AG20443 (cell line): ENCODE results near the gene RAB3GAP2.
A peak's percentile ranks its signal among the peaks of the same experiment; 100 is the strongest.
"Not testable (repeated sequence)": the region's sequence is repeated elsewhere in the genome, so short reads cannot be mapped to it uniquely, and the experiment has no call there.

Experiments used
- DNase-seq: peaks from one replicate; pipeline ENCODE4 v3.0.0; 2012; ENCODE audit warnings: low spot score, mixed read lengths

RAB3GAP2 gene

GRCh38 chr1:220195701-220196100 is 76.6 kb downstream of the RAB3GAP2 start:
- DNase-seq = no peak

GRCh38 chr1:220189750-220190347 is 82.4 kb downstream of the RAB3GAP2 start:
- peak; percentile 45 for DNase-seq

GRCh38 chr1:220188538-220188937 is 83.7 kb downstream of the RAB3GAP2 start:
- DNase-seq = no peak

GRCh38 chr1:220186752-220187151 is 85.5 kb downstream of the RAB3GAP2 start:
- no peak for DNase-seq

GRCh38 chr1:220184506-220184905 is 87.7 kb downstream of the RAB3GAP2 start:
- DNase-seq = no peak

- no peak for DNase-seq
Observed at GRCh38 chr1:220182656-220183055, 89.6 kb downstream of the RAB3GAP2 start.

- DNase-seq = no peak
Observed at GRCh38 chr1:220182111-220182510, 90.1 kb downstream of the RAB3GAP2 start.

GRCh38 chr1:220176540-220176939 is 95.7 kb downstream of the RAB3GAP2 start:
- no peak for DNase-seq

- no peak for DNase-seq
Observed at GRCh38 chr1:220170836-220171526, 101.3 kb downstream of the RAB3GAP2 start.

- not testable (repeated sequence) for DNase-seq
Observed at GRCh38 chr1:220169887-220170286, 102.4 kb downstream of the RAB3GAP2 start.

- no peak for DNase-seq
Observed at GRCh38 chr1:220166853-220167252, 105.4 kb downstream of the RAB3GAP2 start.

GRCh38 chr1:220164517-220164916 is 107.7 kb downstream of the RAB3GAP2 start:
- no peak for DNase-seq

GRCh38 chr1:220164116-220164515 is 108.1 kb downstream of the RAB3GAP2 start:
- no peak for DNase-seq

- DNase-seq = no peak
Observed at GRCh38 chr1:220160027-220160426, 112.2 kb downstream of the RAB3GAP2 start.

GRCh38 chr1:220159041-220159440 is 113.2 kb downstream of the RAB3GAP2 start:
- DNase-seq = no peak

- DNase-seq = not testable (repeated sequence)
Observed at GRCh38 chr1:220158530-220158929, 113.7 kb downstream of the RAB3GAP2 start.

GRCh38 chr1:220157738-220158137 is 114.5 kb downstream of the RAB3GAP2 start:
- no peak for DNase-seq

- no peak for DNase-seq
Observed at GRCh38 chr1:220156620-220157146, 115.6 kb downstream of the RAB3GAP2 start.

- DNase-seq = no peak
Observed at GRCh38 chr1:220153147-220153546, 119.1 kb downstream of the RAB3GAP2 start.

GRCh38 chr1:220151454-220151853 is 120.8 kb downstream of the RAB3GAP2 start:
- DNase-seq = peak; percentile 53

GRCh38 chr1:220149742-220150141 is 122.5 kb downstream of the RAB3GAP2 start:
- DNase-seq = no peak

GRCh38 chr1:220144051-220144450 is 128.2 kb downstream of the RAB3GAP2 start:
- DNase-seq = no peak

GRCh38 chr1:220139966-220140365 is 132.3 kb downstream of the RAB3GAP2 start:
- DNase-seq = no peak
